ENCODE results near the gene EPHA6.

DNA sequence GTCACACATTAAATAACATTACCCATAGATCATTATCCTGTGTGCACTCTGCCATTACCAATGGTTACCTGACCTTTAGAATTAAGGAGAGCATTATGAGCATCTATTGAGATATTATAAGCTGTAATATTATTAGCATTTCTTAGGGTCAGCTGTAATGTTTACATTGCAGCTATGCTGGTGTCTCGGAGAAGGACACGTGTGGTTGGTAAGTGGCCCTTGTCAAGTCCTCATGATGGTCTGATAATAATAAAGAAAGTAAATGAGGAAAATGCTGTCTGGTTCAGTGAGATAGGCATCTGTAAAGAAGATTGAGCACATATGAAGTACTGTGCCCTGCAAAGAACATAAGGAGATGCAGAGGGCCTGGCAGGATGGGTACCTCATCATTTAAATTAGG lies 878.4 kb downstream of the EPHA6 start:
- TF ChIP-seq EZH2 (IDR thresholded peaks at IDR 0.05; ENCODE audit: insufficient read depth, poor library complexity, severe bottlenecking) = no peak
- TF ChIP-seq EZH2phosphoT487 (IDR thresholded peaks at IDR 0.05; ENCODE audit: insufficient read depth, low read depth) = no peak

Data from GM23248 (cell line).